Memory B cell (primary cell): Measurements from ENCODE around the gene TAF1B.
"Not testable (repeated sequence)": the region's sequence is repeated elsewhere in the genome, so short reads cannot be mapped to it uniquely, and the experiment has no call there.

Experiments used
- ATAC-seq: fragments of 150-1000 bp; cut with Tn5 transposase; 2 replicates; pipeline ENCODE4 v1.10.0; 2021; ENCODE audit warnings: low read depth, mild to moderate bottlenecking, moderate library complexity
- DNase-seq, 2 donors: peaks; one replicate each; pipeline ENCODE4 v3.0.0; 2022; ENCODE audit warnings: low spot score in 2 of 2
- H3K27ac Mint-ChIP-seq: one replicate; pipeline ENCODE4 v1.8.0; 2022; ENCODE audit warnings: mild to moderate bottlenecking, moderate library complexity, mixed read lengths
- H3K27me3 Mint-ChIP-seq: one replicate; pipeline ENCODE4 v1.8.0; 2022; ENCODE audit warnings: mixed read lengths
- H3K36me3 Mint-ChIP-seq: one replicate; pipeline ENCODE4 v1.8.0; 2022; ENCODE audit warnings: mild to moderate bottlenecking, mixed read lengths
- H3K4me1 Mint-ChIP-seq: one replicate; pipeline ENCODE4 v1.8.0; 2022; ENCODE audit warnings: mixed read lengths
- H3K4me3 Mint-ChIP-seq: one replicate; pipeline ENCODE4 v1.8.0; 2022; ENCODE audit warnings: mild to moderate bottlenecking, moderate library complexity, mixed read lengths
- H3K9me3 Mint-ChIP-seq: one replicate; pipeline ENCODE4 v1.8.0; 2022; ENCODE audit warnings: mixed read lengths

The TAF1B gene

GRCh38 chr2:9858730-9859068 is 15.4 kb downstream of the TAF1B start:
- DNase-seq (no peak), ATAC-seq (no peak)
- Mint-ChIP-seq H3K27me3 (no peaks in the 10 kb centered on the region), H3K27ac (no peak overlapping the region), H3K9me3 (peaks cover 12% of the 10 kb centered on the region), H3K4me1 (peaks cover 5% of the 10 kb centered on the region), H3K4me3 (no peak overlapping the region), H3K36me3 (peaks cover 44% of the 10 kb centered on the region)

DNA sequence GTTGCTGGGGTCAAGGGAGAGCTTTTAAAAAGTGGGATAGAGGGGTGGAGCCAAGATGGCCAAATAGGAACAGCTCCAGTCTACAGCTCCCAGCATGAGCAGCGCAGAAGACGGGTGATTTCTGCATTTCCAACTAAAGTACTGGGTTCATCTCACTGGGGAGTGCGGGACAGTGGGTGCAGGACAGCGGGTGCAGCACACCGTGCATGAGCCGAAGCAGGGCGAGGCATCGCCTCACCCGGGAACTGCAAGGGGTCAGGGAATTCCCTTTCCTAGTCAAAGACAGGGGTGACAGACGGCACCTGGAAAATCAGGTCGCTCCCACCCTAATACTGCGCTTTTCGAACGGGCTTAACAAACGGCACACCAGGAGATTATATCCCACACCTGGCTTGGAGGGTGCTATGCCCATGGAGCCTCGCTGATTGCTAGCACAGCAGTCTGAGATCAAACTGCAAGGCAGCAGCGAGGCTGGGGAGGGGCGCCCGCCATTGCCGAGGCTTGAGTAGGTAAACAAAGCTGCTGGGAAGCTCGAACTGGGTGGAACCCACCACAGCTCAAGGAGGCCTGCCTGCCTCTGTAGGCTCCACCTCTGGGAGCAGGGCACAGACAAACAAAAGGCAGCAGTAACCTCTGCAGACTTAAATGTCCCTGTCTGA is 17.8 kb downstream of the TAF1B start:
- not testable (repeated sequence) for ATAC-seq, H3K4me1 Mint-ChIP-seq, H3K27ac Mint-ChIP-seq, H3K4me3 Mint-ChIP-seq, H3K27me3 Mint-ChIP-seq, DNase-seq
- Mint-ChIP-seq H3K36me3 (peaks cover 33% of the 10 kb centered on the region), H3K9me3 (peaks cover 12% of the 10 kb centered on the region)

- Mint-ChIP-seq H3K27me3 (no peaks in the 10 kb centered on the region), H3K36me3 (peaks cover 11% of the 10 kb centered on the region), H3K4me3 (no peak overlapping the region), H3K9me3 (no peaks in the 10 kb centered on the region), H3K27ac (peak overlapping the region; percentile 0), H3K4me1 (peaks cover 2% of the 10 kb centered on the region)
- no peak for ATAC-seq
- DNase-seq, result no peak
These were observed 24.6 kb downstream of the TAF1B start for GRCh38 chr2:9867881-9868280.

DNA sequence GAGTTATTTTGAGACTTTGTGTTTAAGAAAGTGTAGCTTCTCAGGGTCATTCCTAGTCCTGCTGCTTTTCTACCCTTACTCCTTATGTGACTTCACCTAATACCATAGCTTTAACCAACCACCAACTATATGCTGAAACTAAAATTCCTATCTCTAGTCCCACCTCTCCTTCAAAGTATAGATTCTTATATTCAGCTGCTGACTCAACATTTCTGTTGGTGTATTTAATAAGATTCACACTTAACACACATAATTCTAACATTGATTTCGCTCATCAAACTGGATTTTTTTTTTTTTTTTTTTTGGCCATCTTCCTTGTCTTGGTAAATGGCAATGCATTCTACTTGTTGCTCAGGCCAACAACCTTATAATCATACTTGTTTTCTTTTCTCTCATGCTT is 30.1 kb downstream of the TAF1B start:
- Mint-ChIP-seq H3K4me3 (no peak overlapping the region), H3K4me1 (no peaks in the 10 kb centered on the region), H3K27ac (no peak overlapping the region), H3K27me3 (no peaks in the 10 kb centered on the region), H3K36me3 (peaks cover 29% of the 10 kb centered on the region), H3K9me3 (no peaks in the 10 kb centered on the region)
- DNase-seq, result no peak
- ATAC-seq, result no peak

DNA sequence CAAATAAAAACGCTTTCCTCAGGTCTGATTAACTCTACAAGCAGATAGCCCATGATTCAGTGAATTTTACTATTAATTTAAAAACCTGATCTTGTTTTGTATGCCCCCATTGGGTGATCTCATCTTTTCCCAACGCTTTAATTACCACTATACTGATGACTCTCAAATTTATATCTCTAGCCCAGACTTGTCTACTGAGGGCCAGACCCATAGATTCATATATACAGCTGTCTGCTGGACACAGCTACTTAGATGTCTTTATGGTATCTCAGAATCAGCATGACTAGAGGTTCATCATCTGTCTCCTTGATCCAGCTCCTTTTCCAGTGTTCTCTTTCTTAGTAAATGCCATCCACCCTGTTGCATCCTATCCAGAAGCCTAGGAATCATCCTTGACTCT is 33.8 kb downstream of the TAF1B start:
- Mint-ChIP-seq H3K36me3 (peaks cover 38% of the 10 kb centered on the region), H3K4me3 (no peak overlapping the region), H3K27ac (no peak overlapping the region), H3K27me3 (no peaks in the 10 kb centered on the region), H3K4me1 (no peaks in the 10 kb centered on the region), H3K9me3 (no peaks in the 10 kb centered on the region)
- no peak for DNase-seq
- no peak for ATAC-seq

GRCh38 chr2:9877726-9878125 is 34.5 kb downstream of the TAF1B start:
- Mint-ChIP-seq H3K27me3 (no peaks in the 10 kb centered on the region), H3K27ac (no peak overlapping the region), H3K9me3 (no peaks in the 10 kb centered on the region), H3K4me1 (no peaks in the 10 kb centered on the region), H3K36me3 (peaks cover 38% of the 10 kb centered on the region), H3K4me3 (no peak overlapping the region)
- ATAC-seq (no peak), DNase-seq (no peak)

DNA sequence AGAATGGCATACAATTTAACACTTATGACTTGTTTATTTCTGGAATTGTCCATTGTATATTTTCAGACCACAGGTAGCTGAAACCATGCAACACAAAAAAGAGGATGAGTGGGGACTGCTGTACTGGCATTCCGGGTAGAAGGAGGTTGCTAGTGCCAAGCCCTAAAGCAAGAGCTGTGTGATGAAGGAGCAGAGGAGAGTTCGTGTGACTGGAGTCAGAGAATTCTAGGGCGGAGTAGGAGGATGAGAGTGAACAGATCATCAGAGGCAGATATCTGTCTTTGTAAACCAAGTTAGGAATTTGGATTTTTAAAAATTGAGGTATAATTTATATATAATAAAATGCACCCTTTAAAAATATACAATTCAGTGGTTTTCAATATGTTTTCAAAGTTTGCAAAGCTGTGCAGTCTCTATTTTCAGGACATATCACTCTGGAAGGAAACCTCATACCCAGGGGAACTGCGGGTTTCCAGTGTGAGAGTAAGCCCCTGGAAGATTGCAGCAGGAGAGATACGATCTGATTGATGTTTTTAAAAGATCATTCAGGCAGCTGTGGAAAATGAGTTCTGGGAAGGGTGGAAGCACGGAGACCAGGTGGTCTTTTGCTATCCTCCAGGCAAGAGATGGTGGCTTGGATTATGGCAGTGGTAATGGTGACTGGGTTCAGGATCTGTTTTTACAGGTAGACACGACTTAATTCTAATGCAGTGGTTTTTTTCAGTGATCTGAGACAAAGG is 36.4 kb downstream of the TAF1B start:
- ATAC-seq (no peak), DNase-seq (no peak)
- no peak overlapping the region for H3K4me3 Mint-ChIP-seq
- no peak overlapping the region for H3K27ac Mint-ChIP-seq
- no peaks in the 10 kb centered on the region for H3K27me3 Mint-ChIP-seq
- H3K4me1 Mint-ChIP-seq, result no peaks in the 10 kb centered on the region
- H3K9me3 Mint-ChIP-seq, result no peaks in the 10 kb centered on the region
- H3K36me3 Mint-ChIP-seq, result peaks cover 32% of the 10 kb centered on the region

GRCh38 chr2:9883897-9884296 is 40.6 kb downstream of the TAF1B start:
- Mint-ChIP-seq H3K36me3 (peaks cover 43% of the 10 kb centered on the region), H3K9me3 (peaks cover 10% of the 10 kb centered on the region), H3K4me1 (no peaks in the 10 kb centered on the region), H3K27me3 (no peaks in the 10 kb centered on the region), H3K27ac (no peak overlapping the region), H3K4me3 (no peak overlapping the region)
- ATAC-seq, result no peak
- no peak for DNase-seq

DNA sequence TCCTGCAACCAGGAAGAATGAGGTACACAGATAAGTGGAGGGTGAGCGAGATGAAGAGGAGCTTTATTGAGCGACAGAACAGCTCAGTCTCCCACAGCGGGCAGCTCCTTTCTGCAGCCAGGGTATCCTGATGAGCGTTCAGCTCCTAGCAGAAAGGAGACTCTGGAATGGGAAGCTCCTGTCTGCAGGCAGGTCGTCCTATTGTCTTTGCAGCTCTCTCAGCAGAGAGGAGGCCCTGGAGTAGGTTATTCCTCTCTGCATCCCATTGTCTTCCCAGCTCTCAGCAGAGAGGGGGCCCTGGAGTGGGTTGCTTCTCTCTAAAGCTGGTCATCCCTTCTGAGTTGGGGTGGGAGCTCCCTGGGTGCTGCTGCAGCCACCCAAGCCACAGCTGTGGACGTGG is 41.2 kb downstream of the TAF1B start:
- peaks cover 43% of the 10 kb centered on the region for H3K36me3 Mint-ChIP-seq
- ATAC-seq, result no peak

DNA sequence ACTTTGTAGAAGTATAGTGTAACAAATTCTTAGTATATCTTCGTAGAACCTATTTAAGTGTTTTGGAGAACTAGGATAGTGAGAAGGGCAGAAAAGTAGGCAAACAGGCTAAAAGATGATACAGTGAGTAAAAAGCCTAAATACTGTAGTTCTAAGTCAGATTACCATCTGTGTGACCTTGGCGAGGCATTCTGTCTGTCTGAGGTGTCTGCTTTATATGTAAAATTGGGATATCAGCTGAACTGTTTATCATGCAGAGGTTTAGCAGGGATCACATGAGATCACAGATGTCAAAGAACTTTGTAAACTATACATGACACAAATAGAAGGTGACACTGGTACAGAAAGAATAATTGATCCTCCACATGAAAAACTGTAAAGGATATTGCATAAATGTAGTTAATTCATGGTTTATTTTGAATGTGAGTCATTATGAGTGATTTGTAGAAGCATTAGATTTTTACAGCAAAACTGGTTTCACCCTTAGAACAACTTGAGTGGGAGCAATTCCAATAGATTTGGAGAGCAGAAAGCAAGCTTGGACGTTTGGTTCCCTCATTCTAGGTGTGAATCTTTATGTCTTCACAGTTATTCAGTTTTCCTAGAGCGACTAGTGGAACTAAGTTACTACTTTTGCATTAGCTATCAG is 41.9 kb downstream of the TAF1B start:
- DNase-seq (no peak), ATAC-seq (no peak)
- H3K9me3 Mint-ChIP-seq, result peaks cover 12% of the 10 kb centered on the region
- peaks cover 44% of the 10 kb centered on the region for H3K36me3 Mint-ChIP-seq
- peak overlapping the region; percentile 59 for H3K27ac Mint-ChIP-seq
- H3K27me3 Mint-ChIP-seq, result no peaks in the 10 kb centered on the region
- no peaks in the 10 kb centered on the region for H3K4me1 Mint-ChIP-seq
- H3K4me3 Mint-ChIP-seq, result no peak overlapping the region

More for the DNA sequence above, 41.2 kb downstream of the TAF1B start:
- no peaks in the 10 kb centered on the region for H3K27me3 Mint-ChIP-seq
- H3K4me1 Mint-ChIP-seq, result no peaks in the 10 kb centered on the region
- H3K9me3 Mint-ChIP-seq, result peaks cover 12% of the 10 kb centered on the region
- H3K27ac Mint-ChIP-seq, result no peak overlapping the region
- no peak overlapping the region for H3K4me3 Mint-ChIP-seq
- no peak for DNase-seq

GRCh38 chr2:9887513-9887912 is 44.2 kb downstream of the TAF1B start:
- Mint-ChIP-seq H3K27ac (no peak overlapping the region), H3K4me3 (no peak overlapping the region), H3K36me3 (peaks cover 45% of the 10 kb centered on the region), H3K4me1 (no peaks in the 10 kb centered on the region), H3K9me3 (peaks cover 12% of the 10 kb centered on the region), H3K27me3 (no peaks in the 10 kb centered on the region)
- ATAC-seq (no peak), DNase-seq (no peak)

DNA sequence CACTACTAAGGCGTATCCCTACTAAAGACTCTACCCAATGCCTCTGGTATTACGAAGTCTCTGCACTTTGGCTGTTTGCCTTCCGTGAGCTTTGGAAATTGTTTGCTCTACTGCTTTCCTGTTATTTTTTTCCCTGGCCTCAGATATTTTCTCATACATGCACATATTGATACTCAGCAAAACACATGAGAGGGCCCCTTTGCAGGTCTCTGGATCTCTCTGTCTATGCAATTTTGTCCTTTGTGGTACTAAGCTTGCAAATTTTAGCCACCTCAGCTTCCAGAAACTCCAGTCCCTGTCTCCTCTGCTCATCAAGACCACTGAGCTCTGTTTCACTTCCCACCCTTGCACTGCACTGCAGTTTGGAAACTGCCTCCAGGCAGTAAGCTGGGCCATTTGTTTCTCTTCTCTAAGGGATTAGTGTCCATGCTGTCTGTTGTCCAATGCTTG is 46.6 kb downstream of the TAF1B start:
- no peak for ATAC-seq
- H3K27ac Mint-ChIP-seq, result no peak overlapping the region
- no peak overlapping the region for H3K4me3 Mint-ChIP-seq
- DNase-seq, result no peak
- peaks cover 12% of the 10 kb centered on the region for H3K9me3 Mint-ChIP-seq
- no peaks in the 10 kb centered on the region for H3K4me1 Mint-ChIP-seq
- peaks cover 41% of the 10 kb centered on the region for H3K36me3 Mint-ChIP-seq
- H3K27me3 Mint-ChIP-seq, result no peaks in the 10 kb centered on the region

- H3K27ac Mint-ChIP-seq, result no peak overlapping the region
- DNase-seq (no peak), ATAC-seq (no peak)
- peaks cover 28% of the 10 kb centered on the region for H3K36me3 Mint-ChIP-seq
- H3K4me3 Mint-ChIP-seq, result no peak overlapping the region
- H3K4me1 Mint-ChIP-seq, result no peaks in the 10 kb centered on the region
- peaks cover 8% of the 10 kb centered on the region for H3K9me3 Mint-ChIP-seq
- H3K27me3 Mint-ChIP-seq, result no peaks in the 10 kb centered on the region
These were observed 49.0 kb downstream of the TAF1B start for GRCh38 chr2:9892236-9892635.

GRCh38 chr2:9895669-9896590 is 52.7 kb downstream of the TAF1B start:
- no peak overlapping the region for H3K27ac Mint-ChIP-seq

More at GRCh38 chr2:9895669-9896590, 52.7 kb downstream of the TAF1B start:
- H3K4me3 Mint-ChIP-seq, result no peak overlapping the region
- ATAC-seq (no peak), DNase-seq (no peak)
- peaks cover 9% of the 10 kb centered on the region for H3K36me3 Mint-ChIP-seq
- H3K4me1 Mint-ChIP-seq, result peaks cover 3% of the 10 kb centered on the region
- H3K27me3 Mint-ChIP-seq, result no peaks in the 10 kb centered on the region
- no peaks in the 10 kb centered on the region for H3K9me3 Mint-ChIP-seq
